Bronchial epithelial cell (primary cell): ENCODE results near the gene SLC26A6. TPM values are rescaled to one million over a fixed set of nuclear protein-coding genes. Genes with fewer than 3 reads are reported as not detected.

Experiments used
- DNase-seq: peaks from one replicate; pipeline ENCODE4 v3.0.0-alpha.2; 2010; ENCODE audit warnings: low read depth
- FAIRE-seq: peaks from 2 replicates; lab custom pipeline; 2011; peaks lifted over from hg19 to GRCh38; lab: Jason Lieb, UNC
- H3K27me3 ChIP-seq: 2 replicates; pipeline ENCODE4 v1.5.1; 2011; ENCODE audit warnings: low read length; ENCODE audit not compliant: control insufficient read depth, insufficient read depth
- H3K36me3 ChIP-seq: 2 replicates; pipeline ENCODE4 v1.5.1; 2011; ENCODE audit warnings: low read length; ENCODE audit not compliant: control insufficient read depth, insufficient read depth
- H3K4me3 ChIP-seq: 2 replicates; pipeline ENCODE4 v1.5.1; 2011; ENCODE audit warnings: mild to moderate bottlenecking, low read depth, low read length, control low read depth
- total RNA-seq: library from RNA; depleted of rRNA; stranded (reverse); fragments of >200 nt; gene quantifications from 2 replicates; pipeline ENCODE4 v1.2.1, GENCODE V29; 2014
- TF ChIP-seq, protein P1 (sequence below): IDR thresholded peaks from 2 replicates; pipeline ENCODE4 v1.5.1; 2011; ENCODE audit warnings: mild to moderate bottlenecking, moderate library complexity, low read length, control low read depth, inconsistent platforms; ENCODE audit not compliant: insufficient read depth, severe bottlenecking

The SLC26A6 gene, protein sequence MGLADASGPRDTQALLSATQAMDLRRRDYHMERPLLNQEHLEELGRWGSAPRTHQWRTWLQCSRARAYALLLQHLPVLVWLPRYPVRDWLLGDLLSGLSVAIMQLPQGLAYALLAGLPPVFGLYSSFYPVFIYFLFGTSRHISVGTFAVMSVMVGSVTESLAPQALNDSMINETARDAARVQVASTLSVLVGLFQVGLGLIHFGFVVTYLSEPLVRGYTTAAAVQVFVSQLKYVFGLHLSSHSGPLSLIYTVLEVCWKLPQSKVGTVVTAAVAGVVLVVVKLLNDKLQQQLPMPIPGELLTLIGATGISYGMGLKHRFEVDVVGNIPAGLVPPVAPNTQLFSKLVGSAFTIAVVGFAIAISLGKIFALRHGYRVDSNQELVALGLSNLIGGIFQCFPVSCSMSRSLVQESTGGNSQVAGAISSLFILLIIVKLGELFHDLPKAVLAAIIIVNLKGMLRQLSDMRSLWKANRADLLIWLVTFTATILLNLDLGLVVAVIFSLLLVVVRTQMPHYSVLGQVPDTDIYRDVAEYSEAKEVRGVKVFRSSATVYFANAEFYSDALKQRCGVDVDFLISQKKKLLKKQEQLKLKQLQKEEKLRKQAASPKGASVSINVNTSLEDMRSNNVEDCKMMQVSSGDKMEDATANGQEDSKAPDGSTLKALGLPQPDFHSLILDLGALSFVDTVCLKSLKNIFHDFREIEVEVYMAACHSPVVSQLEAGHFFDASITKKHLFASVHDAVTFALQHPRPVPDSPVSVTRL
- 33.8 and 45.8 TPM in 2 replicates for total RNA-seq

DNA sequence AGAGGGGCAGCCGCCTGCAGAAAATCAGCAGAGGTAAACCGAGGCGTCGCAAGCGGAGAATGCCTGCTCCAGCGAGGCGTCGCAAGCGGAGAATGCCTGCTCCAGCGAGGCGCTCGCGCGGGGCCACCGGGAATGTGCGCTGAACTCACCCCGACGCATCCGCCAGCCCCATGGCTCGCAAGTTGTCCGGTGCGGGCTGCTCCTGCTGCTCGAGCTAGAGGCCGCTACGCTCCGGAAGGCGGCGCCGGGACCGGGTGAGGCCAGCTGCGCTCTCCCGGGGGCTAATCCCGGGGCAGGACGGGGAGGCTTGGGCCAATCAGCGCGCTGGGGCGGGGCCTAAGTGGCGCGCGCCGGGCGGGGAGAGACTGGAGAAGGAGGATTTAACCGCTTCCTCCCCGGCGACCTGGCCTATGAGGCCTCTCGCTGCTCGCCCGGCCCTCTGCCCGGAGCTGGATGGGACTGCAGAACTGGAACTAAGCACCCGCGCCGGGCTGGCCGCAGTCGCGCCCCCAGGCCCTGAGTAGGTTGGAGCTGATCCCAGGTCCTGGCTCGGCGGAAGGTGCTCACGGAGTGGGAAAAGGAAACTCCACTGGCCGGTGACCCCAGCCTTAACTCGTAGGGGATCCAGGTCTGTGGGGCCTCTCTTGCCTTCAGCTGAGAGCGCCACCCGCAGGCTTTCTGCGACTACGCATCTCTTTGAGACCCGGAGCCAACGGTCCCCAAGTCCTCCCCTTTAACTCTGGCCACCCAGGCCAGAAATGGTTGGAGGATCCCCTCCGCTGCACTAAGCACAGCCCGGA, at the start of gene SLC26A6:
Gene SLC26A6, minus strand, starts transcription at position 240 of the 800 bp plus-strand sequence. Its CDS starts 68 bp downstream, at position 172.
- DNase-seq, result peak; percentile 86
- Histone ChIP-seq H3K36me3 (peaks cover 22% of the 10 kb centered on the region), H3K4me3 (peak within 1 kb of the TSS; percentile 86), H3K27me3 (no peaks in the 10 kb centered on the region)
- TF ChIP-seq, protein P1, sequence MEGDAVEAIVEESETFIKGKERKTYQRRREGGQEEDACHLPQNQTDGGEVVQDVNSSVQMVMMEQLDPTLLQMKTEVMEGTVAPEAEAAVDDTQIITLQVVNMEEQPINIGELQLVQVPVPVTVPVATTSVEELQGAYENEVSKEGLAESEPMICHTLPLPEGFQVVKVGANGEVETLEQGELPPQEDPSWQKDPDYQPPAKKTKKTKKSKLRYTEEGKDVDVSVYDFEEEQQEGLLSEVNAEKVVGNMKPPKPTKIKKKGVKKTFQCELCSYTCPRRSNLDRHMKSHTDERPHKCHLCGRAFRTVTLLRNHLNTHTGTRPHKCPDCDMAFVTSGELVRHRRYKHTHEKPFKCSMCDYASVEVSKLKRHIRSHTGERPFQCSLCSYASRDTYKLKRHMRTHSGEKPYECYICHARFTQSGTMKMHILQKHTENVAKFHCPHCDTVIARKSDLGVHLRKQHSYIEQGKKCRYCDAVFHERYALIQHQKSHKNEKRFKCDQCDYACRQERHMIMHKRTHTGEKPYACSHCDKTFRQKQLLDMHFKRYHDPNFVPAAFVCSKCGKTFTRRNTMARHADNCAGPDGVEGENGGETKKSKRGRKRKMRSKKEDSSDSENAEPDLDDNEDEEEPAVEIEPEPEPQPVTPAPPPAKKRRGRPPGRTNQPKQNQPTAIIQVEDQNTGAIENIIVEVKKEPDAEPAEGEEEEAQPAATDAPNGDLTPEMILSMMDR, result peak; percentile 72
- FAIRE-seq, result no peak

DNA sequence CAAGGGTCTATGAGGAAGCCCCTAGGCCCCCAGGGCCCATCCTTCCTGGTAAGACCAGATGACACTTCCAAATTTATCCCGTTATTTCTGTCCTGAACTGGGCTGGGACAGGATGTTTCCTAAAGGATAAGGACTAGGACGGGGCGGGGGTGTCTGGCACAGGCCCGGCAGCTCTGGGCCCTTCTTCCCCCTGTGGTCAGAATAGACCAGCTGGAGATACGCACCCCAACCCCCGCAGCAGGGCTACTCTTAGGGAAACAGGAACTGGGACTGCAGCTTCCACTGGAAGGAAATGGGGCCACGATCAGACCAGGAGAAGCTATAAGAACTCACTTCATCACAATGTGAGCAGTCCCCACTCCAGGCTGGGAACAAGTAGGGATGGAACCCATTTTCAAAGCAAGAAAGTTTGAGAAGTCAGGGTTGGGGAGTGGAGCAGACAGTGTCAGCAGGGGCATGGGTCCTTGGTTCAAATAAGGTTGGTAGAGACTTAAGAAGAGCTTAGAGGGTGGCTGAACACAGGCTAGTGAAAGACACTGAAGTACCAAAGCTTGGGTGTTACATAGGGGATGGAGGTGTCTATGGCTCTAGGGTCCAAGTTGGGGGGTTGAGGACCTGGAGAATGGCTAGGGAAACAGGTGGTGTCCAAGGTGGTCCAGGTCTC, 49.4 kb upstream of the SLC26A6 start:
- FAIRE-seq, result no peak
- peaks cover 33% of the 10 kb centered on the region for H3K36me3 ChIP-seq
- H3K27me3 ChIP-seq, result no peaks in the 10 kb centered on the region
- no peak for DNase-seq
- H3K4me3 ChIP-seq, result peak overlapping the region; percentile 69
- TF ChIP-seq, protein P1, result no peak

DNA sequence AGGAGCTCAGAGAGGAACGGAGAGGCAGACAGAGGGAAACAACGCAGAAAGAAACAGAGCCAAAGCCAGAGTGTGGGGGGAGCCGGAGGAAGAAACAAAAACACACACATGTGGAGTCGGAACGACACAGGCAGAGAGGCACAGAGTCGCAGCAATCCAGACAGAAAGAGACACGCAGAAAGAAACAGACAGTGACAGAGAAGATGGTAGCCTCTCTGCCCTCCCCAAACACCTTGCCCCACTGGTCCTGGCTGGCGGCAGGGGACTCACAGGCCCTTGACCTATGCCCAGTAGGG, 48.7 kb upstream of the SLC26A6 start:
- DNase-seq, result no peak
- Histone ChIP-seq H3K36me3 (peaks cover 34% of the 10 kb centered on the region), H3K27me3 (no peaks in the 10 kb centered on the region), H3K4me3 (no peak overlapping the region)
- TF ChIP-seq, protein P1, result no peak
- FAIRE-seq, result no peak

DNA sequence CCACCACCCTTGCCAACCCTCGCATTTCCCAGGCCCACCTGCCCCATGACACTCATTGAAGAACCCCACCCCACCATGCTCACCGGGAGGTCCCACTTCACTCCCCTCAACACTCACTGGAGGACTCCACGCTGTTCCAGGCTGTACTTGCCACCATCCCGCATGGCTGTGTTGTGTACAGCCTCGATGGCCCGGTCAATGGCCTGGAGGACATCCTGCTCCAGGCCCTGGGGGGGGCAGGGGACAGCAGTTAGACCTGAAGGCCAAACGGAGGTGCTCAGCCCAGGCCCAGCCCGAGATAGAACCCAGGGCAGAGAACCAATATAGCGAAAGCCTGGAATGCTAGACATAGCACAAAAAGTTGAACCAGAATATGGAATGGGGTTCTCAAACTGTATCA, 47.5 kb upstream of the SLC26A6 start:
- no peak for FAIRE-seq

More for the DNA sequence above, 47.5 kb upstream of the SLC26A6 start:
- peaks cover 24% of the 10 kb centered on the region for H3K36me3 ChIP-seq
- no peaks in the 10 kb centered on the region for H3K27me3 ChIP-seq
- TF ChIP-seq, protein P1, result no peak
- no peak overlapping the region for H3K4me3 ChIP-seq
- DNase-seq, result no peak
